T47D (cell line): ENCODE data around the gene TRAPPC12.

Experiments
- DNase-seq, 2 experiments: peaks; one replicate each; pipeline versions ENCODE4 v3.0.0 to v3.0.0-alpha.2; 2011 to 2012; ENCODE audit warnings: low read depth in 1 of 2, low spot score in 1 of 2
- JUND ChIP-seq: IDR thresholded peaks from 2 replicates; pipeline ENCODE4 v1.6.1; 2012; ENCODE audit warnings: low read depth
- in situ Hi-C: cut with HindIII; loops from 2 replicates; pipeline ENCODE4 v1.10.0; 2016; ENCODE audit warnings: low sequenced_read_pairs, low pct_unique_long_range_greater_than_20kb

Gene TRAPPC12

GRCh38 chr2:3379647-3380534 lies at the start of gene TRAPPC12:
TRAPPC12 (plus strand) TSS chr2:3379694; CDS start chr2:3387624, 7,930 bp downstream.
- peak; percentile 76 to 90 for DNase-seq
- no peak for TF ChIP-seq JUND
- in situ Hi-C loops = no loop called here

GRCh38 chr2:3332133-3332532 lies 47.4 kb upstream of the TRAPPC12 start:
- TF ChIP-seq JUND = no peak
- no peak for DNase-seq
- in situ Hi-C loops = no loop called here

DNA sequence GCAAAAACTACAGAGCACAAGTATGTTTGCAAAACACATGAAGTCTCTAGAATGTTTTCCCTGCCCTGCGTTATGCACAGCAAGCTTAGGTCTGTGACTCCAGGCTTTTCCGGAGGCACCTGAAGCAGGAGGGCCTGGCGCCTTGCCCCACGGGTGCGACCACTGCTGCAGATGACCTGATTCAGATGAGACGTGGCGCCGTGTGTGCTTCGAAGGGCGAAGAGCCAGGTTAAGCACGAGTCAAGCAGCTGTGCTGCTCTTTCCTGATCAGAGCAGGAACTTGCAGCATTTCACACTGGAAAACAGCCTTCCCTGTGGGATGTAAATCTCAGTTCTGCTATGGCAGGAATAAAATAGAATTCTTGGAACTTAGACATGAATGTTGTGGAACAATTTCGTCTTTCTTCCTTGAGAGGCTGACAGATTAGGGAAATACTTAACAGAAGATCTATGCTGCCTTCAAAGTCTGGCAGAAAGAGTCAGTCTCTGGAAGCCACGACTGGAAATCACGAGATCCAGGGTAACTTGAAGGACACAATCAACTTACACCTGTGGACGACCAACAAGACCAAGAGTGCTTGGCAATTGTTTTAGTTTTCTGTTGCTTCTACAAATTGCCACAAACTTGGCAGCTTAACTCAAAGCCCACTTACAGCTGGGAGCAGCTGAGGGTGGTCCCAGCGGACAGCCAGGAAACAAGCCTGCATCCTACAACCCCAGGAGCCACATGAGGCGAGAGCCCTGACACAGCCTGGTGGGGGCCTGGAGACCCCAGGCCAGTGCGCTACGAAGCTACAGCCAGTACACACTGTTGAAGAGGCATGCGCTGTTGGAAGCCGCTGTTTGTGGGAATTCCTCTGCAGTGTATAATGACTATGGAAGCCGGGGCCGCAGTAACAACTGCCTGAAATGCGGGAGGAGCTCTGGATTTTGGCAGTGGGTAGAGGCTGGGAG lies 44.8 kb upstream of the TRAPPC12 start:
- DNase-seq = no peak
- no peak for TF ChIP-seq JUND
- in situ Hi-C loops = no loop called here

DNA sequence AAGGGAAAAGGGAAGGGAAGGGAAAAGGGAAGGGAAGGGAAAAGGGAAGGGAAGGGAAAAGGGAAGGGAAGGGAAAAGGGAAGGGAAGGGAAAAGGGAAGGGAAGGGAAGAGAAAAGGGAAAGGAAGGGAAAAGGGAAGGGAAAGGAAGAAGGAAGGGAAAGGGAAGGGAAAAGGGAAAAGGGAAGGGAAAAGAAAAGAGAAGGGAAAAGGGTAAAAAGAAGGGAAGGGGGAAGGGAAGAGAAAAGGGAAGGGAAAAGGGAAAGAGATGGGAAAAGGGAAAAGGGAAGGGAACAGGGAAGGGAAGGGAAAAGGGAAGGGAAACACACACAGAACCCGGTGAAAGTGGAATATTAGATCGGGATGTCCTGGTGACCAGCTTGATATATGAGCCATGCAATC lies 42.6 kb upstream of the TRAPPC12 start:
- in situ Hi-C loops = no loop called here
- TF ChIP-seq JUND = no peak
- no peak for DNase-seq

GRCh38 chr2:3338340-3338739 lies 41.2 kb upstream of the TRAPPC12 start:
- TF ChIP-seq JUND = no peak
- in situ Hi-C loops = no loop called here
- DNase-seq = no peak

GRCh38 chr2:3340144-3340543 lies 39.4 kb upstream of the TRAPPC12 start:
- TF ChIP-seq JUND = no peak
- in situ Hi-C loops = no loop called here
- DNase-seq = no peak

- TF ChIP-seq JUND = no peak
- in situ Hi-C loops = no loop called here
- no peak for DNase-seq
Observed at GRCh38 chr2:3341336-3341735, 38.2 kb upstream of the TRAPPC12 start.

DNA sequence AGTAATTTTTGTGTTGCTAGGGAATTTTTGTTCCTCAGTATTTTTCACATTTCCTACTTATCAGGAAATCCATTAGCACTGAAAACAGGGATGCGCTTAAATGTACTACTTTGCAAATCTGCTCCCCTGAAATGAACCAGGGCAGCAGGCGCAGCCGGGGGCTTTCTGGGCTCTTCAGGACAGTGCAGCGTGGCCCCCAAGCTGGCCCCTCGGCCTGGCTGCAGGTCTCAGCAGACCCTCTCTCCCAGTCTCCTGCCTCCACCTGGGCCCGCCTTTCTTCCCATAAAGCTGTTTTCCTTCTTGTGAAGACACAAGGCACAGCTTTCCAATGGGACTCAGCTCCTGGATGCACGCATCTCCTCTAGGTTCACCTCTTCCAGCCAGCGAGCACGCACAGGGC lies 37.2 kb upstream of the TRAPPC12 start:
- in situ Hi-C loops = no loop called here
- no peak for TF ChIP-seq JUND
- no peak for DNase-seq

DNA sequence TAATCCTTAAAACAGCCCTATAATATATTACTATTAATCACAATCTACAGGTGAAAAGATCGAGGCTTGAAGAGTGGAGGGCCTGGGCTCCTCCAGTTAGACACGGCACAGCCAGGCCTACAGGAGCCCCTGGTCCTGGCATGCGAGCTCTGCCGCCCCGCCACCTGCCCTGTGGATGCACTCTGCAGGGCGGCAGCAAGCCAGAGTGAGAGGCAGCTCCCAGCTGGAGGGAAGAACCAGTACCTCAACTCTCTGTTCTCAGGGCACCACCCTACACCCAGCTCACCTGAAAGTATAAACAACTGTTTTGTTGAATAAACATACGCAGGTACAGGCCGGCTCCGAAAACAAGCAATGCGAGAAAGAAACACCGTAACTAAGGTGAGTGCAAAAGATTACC lies 36.5 kb upstream of the TRAPPC12 start:
- in situ Hi-C loops = no loop called here

GRCh38 chr2:3344897-3345296 lies 34.6 kb upstream of the TRAPPC12 start:
- TF ChIP-seq JUND = no peak
- peak in 1 of 2 experiments; percentile 29 for DNase-seq
- in situ Hi-C loops = no loop called here

More for the DNA sequence above, 36.5 kb upstream of the TRAPPC12 start:
- TF ChIP-seq JUND = no peak
- peak; percentile 48 to 78 for DNase-seq

GRCh38 chr2:3345621-3346020 lies 33.9 kb upstream of the TRAPPC12 start:
- no peak for TF ChIP-seq JUND
- peak; percentile 28 to 78 for DNase-seq
- in situ Hi-C loops = no loop called here

DNA sequence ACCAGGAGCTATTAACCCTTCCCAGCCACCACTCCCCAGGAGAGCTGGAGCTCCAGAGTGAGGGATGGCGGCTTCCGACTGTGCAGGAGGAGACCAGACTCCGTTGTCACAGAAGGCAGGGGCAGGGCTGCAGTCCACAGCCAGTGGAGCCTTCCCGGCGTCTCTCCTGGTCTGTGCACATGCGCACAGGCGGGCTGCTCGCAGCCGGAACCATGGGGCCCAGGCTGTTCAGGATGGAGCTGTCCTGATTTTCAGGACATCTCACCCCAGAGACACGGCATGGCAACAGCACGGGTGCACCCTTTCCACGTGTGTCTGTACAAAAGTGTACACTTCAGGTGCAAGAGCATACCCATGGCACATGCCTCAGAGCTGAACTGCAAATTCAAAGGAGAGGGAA lies 30.7 kb upstream of the TRAPPC12 start:
- TF ChIP-seq JUND = no peak
- no peak for DNase-seq
- in situ Hi-C loops = no loop called here

- peak in 1 of 2 experiments; percentile 31 for DNase-seq
- TF ChIP-seq JUND = no peak
- in situ Hi-C loops = no loop called here
Observed at GRCh38 chr2:3349211-3349693, 30.2 kb upstream of the TRAPPC12 start.
